H1 (cell line): Measurements from ENCODE around the gene SHANK2. TPM values are rescaled to one million over a fixed set of nuclear protein-coding genes. Genes with fewer than 3 reads are reported as not detected.

Experiments used
- ATF3 ChIP-seq: IDR thresholded peaks from 2 replicates; pipeline ENCODE4 v1.6.1; 2011; ENCODE audit warnings: low read depth, mild to moderate bottlenecking, low read length; ENCODE audit not compliant: insufficient read depth
- BACH1 ChIP-seq: IDR thresholded peaks from 2 replicates; pipeline ENCODE4 v1.6.1; 2012; ENCODE audit warnings: low read length, improper control_type of control experiment
- BCL11A ChIP-seq, 2 experiments: IDR thresholded peaks; one replicate each; pipeline ENCODE4 v1.6.1; 2011; ENCODE audit warnings: low read depth in 2 of 2, low read length in 2 of 2, mild to moderate bottlenecking in 2 of 2
- CEBPB ChIP-seq: IDR thresholded peaks from 2 replicates; pipeline ENCODE4 v1.6.1; 2012; ENCODE audit warnings: low read depth, low read length
- CHD7 ChIP-seq: fragments of 300-600 bp; sonication (generic); IDR thresholded peaks from 2 replicates; pipeline ENCODE4 v1.7.1; 2012; ENCODE audit warnings: low read length, moderate library complexity, mild to moderate bottlenecking, inconsistent platforms; ENCODE audit not compliant: insufficient replicate concordance
- JUN ChIP-seq: IDR thresholded peaks from 2 replicates; pipeline ENCODE4 v1.6.1; 2011; ENCODE audit warnings: low read depth, mild to moderate bottlenecking, improper control_type of control experiment, low read length
- KDM1A ChIP-seq: fragments of 200-600, 300-600 bp; sonication (generic); IDR thresholded peaks from 2 replicates; pipeline ENCODE4 v1.7.1; 2016; ENCODE audit warnings: mild to moderate bottlenecking, low read length, borderline replicate concordance
- MAX ChIP-seq: IDR thresholded peaks from 2 replicates; pipeline ENCODE4 v1.6.1; 2012; ENCODE audit warnings: inconsistent platforms
- NRF1 ChIP-seq: IDR thresholded peaks from 2 replicates; pipeline ENCODE4 v1.6.1; 2011; ENCODE audit warnings: mild to moderate bottlenecking, low read depth, low read length, improper control_type of control experiment
- POU5F1 ChIP-seq: IDR thresholded peaks from 2 replicates; pipeline ENCODE4 v1.6.1; 2011; ENCODE audit warnings: low read depth, mild to moderate bottlenecking, low read length, moderate library complexity
- polyA plus RNA-seq, 7 experiments: library from polyadenylated mRNA; depleted of rRNA in 3 of 7; stranded (reverse) in 5 of 7; unstranded in 2 of 7; fragments of >200 nt in 5 of 7; fragments of 200-250 nt in 2 of 7; gene quantifications; 1 replicate in 5 of 7; 2 replicates in 1 of 7; 4 replicates in 1 of 7; pipeline versions ENCODE4 v1.2.1 to v1.2.3, GENCODE V29; 2011 to 2013; ENCODE audit warnings: missing spikeins in 2 of 7, mixed read lengths in 2 of 7
- total RNA-seq: library from RNA; stranded (reverse); fragmentation: NEBNext Ultra II Directional; extraction: Animal tissue kit (Norgen Biotek cat#: 25700); gene quantifications from 2 replicates; pipeline ENCODE4 v1.2.1, GENCODE V29; 2021

The SHANK2 gene
- total and polyA plus RNA-seq, 2 of the 8 experiments (the other 6 are each of a cell fraction or from before 2014, with no cell fraction given) = 10.1 to 54.2 TPM

GRCh38 chr11:71242391-71242790 is 10.0 kb downstream of the SHANK2 start (continued):
- TF ChIP-seq ATF3 (no peak), CHD7 (no peak), JUN (no peak), CEBPB (no peak), POU5F1 (no peak), BACH1 (no peak), NRF1 (no peak), BCL11A (IDR thresholded peaks at IDR 0.05; ENCODE audit: low read depth in 2 of 2, low read length in 2 of 2) (no peak), MAX (no peak), KDM1A (no peak)
- TF ChIP-seq, all 59 proteins: peak for 0
